Measurements from ENCODE around the gene SPATA6L.

- TF ChIP-seq EZH2 (IDR thresholded peaks at IDR 0.05; ENCODE audit: borderline replicate concordance, low read length) (no peak), CTCF (conservative IDR thresholded peaks at IDR 0.05 in 1 of 2, IDR thresholded peaks at IDR 0.05 in 1 of 2; ENCODE audit: extremely low read depth in 1 of 2, insufficient read depth in 1 of 2, low read depth in 1 of 2, low read length in 2 of 2) (no peak)
These were observed 23.9 kb upstream of the SPATA6L start for GRCh38 chr9:4690144-4690543.

Data from mammary epithelial cell (primary cell).